GM12892 (cell line): Measurements from ENCODE around the gene ZNRF1.
"Not testable (repeated sequence)": the region's sequence is repeated elsewhere in the genome, so short reads cannot be mapped to it uniquely, and the experiment has no call there.

Source experiments
- DNase-seq: peaks from one replicate; pipeline ENCODE4 v3.0.0; 2011; ENCODE audit not compliant: insufficient read length
- FAIRE-seq: peaks from 2 replicates; lab custom pipeline; 2011; peaks lifted over from hg19 to GRCh38; lab: Jason Lieb, UNC
- POLR2A ChIP-seq: IDR thresholded peaks from 2 replicates; pipeline ENCODE4 v1.6.1; 2011; ENCODE audit warnings: low read depth, low read length, control low read depth
- POLR2AphosphoS5 ChIP-seq: IDR thresholded peaks from 2 replicates; pipeline ENCODE4 v1.6.1; 2011; ENCODE audit warnings: low read depth, low read length, control low read depth
- TAF1 ChIP-seq: IDR thresholded peaks from 2 replicates; pipeline ENCODE4 v1.6.1; 2011; ENCODE audit warnings: low read depth, mild to moderate bottlenecking, control low read depth, low read length, borderline replicate concordance

The ZNRF1 gene

DNA sequence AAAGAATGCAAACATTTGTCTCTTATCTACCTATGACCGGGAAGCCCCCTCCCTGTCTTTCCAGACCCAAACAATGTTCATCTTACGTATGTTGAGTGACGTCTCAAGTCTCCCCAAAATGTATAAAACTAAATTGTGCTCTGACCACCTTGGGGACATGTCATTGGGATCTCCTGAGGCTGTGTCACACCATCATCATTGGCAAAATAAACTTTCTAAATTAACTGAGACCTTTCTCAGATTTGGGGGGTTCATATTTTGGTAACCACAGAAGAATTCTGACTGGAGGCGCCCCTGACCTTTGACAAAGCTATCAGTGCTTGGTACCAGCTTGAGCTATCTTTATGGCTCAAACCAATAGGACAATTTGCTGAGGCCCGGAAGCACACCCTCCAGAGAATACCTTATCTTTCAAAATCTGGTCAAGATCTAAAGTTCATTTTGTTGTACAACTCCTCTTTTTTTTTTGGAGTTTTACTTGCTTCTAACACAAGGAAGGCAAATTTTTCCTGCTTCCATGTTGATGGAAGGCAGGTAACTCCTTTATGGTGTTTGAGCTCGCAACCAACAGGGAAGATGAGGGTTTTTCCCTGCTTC lies 120.2 kb downstream of the ZNRF1 start:
- FAIRE-seq (no peak), DNase-seq (no peak)
- TF ChIP-seq POLR2A (no peak), TAF1 (no peak), POLR2AphosphoS5 (no peak)

DNA sequence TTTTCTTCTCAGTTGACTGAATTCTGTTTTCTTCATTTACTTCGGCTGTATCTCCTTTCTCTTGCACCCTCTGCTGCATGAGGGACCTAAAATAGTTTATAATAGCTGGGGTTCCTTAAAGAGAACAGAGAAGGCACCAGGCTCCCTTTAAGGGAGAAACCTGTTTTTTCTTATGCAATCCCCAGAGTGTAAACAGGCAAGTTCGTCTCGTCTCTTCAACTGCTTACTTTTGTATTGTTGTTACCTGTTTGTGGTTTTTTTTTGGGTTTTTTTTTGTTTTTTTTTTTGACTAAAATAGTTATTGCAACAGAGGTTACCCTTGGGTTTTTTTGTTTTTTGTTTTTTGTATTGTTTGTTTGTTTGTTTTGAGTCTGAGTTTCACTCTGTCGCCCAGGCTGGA lies 121.4 kb downstream of the ZNRF1 start:
- no peak for FAIRE-seq
- no peak for TF ChIP-seq TAF1

DNA sequence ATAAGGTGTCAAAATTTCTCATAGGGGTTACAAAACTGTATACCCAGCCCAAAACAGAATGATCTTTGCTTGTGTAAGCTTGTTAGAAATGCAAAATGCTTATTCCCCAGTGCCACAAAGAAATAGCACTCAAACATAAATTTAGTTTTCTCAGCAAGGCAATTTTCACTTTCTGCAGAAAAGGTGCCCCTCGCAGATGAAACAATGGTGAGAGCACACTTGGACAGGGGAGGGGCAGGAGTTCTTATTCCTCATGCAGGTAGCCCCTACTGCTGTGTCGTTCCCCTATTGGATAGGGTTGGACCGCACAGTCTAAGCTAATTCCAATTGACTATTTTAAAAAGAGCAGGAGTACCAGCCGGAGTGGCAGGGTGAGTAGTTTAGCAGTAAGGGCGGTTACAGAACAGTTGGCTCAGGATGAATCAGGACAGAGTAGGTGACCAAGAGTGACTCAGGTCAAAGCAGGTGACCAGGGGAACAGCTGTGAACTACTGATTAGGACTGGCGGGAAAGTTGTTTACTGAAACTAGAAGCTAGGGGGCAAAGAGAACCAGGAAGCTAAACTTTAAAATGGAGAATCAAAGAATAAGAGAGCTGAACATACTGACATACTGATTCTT lies 123.2 kb downstream of the ZNRF1 start:
- TF ChIP-seq POLR2A (no peak), TAF1 (no peak), POLR2AphosphoS5 (no peak)
- DNase-seq, result no peak
- no peak for FAIRE-seq

More for the DNA sequence above, 121.4 kb downstream of the ZNRF1 start:
- no peak for DNase-seq

DNA sequence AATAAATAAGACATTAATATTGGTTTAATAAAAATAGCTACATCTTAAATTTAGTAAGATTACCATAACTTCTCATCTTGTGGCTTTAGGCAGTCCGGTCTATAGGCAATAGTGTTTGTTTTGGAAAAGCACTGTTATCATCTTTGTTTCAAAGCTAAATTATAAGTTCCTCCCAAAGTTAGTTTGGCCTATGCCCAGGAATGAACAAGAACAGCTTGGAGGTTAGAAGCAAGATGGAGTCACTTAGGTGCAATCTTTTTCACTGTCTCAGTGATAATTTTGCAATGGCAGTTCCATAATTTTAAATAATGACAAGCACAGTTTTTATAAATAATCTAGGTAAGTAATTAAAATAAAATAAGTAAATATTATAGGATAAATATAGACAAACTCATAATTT lies 123.8 kb downstream of the ZNRF1 start:
- no peak for FAIRE-seq
- TF ChIP-seq POLR2AphosphoS5 (no peak), TAF1 (no peak), POLR2A (no peak)
- DNase-seq, result no peak

DNA sequence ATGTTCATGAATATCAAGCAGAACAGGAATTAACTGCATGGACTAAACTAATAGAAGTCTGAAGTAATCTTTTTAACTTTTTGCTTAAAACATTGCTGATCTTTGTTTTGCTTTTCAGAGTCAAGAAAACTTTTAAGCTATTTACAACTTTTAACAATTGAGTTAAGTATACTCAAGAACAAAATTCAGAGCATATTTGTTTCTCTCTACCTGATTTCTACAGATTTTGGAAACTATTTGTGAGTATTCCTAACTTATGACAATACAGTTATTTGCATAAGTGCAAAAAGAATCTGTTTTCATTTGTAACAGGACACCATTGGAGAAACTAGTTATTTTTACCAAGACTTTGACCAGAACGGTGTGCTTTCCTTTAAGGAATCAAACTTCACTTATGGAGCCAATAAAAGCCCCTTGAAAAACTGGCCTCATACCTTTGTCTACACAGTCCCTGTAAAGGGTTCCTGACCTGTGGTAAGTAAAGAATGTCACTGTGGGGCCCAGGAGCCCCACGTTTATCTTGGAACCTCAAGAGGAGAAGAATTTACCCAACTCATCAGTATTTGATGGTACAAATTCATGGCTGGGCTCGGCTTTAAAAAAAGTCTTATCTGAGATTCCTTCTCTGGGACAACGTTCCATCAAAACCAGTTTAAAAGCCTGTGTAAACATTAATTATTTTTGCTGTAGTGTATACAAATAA lies 129.0 kb downstream of the ZNRF1 start:
- DNase-seq (no peak), FAIRE-seq (no peak)
- TF ChIP-seq POLR2AphosphoS5, result no peak
- no peak for TF ChIP-seq TAF1
- no peak for TF ChIP-seq POLR2A

DNA sequence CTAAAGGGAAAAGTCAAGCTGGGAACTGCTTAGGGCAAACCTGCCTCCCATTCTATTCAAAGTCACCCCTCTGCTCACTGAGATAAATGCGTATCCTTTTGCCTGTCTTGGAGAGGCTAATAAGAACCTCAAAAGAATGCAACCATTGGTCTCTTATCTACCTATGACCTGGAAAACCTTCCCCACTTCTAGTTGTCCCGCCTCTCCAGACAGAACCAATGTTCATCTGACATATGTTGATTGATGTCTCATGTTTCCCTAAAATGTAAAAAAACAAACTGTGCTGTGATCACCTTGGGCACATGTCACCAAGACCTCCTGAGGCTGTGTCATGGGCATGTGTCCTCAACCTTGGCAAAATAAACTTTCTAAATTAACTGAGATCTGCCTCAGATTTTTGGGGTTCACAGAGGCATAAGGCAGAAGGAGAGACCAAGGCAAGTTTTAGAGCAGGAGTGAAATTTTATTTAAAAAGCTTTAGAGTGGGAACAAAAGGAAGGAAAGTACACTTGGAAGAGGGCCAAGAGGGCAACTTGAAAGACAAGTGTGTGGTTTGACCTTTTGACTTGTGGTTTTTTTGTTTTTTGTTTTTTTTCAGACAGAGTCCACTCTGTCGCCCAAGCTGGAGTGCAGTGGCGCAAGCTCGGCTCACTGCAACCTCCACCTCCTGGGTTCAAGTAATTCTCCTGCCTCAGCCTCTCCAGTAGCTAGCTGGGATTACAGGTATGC lies 130.8 kb downstream of the ZNRF1 start:
- FAIRE-seq, DNase-seq: not testable (repeated sequence)

DNA sequence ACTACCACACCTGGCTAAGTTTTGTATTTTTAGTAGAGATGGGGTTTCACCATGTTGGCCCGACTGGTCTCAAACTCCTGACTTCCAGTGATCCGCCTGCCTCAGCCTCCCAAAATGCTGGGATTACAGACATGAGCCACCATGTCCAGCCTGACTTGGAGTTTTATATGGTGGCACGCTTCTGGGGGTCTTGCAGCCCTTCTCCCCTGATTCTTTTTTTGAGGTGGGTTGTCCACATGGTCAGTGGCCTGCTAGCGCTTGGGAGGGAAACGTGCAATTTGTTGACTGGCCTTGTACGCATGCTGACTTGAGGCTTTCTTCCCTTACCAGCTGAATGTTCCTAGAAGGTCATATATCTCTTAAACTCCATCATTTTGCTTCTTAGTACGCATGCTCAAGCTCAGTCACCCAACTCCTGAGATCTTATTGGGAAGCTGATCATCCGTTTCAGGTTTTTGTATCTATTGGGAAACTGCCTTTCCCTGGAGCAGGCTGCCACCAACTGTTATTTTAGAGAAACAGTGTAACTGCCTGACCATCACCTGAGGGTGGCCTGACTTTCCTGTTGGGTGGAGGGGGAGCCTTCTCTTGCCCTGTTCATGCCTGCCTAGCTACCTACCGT lies 131.4 kb downstream of the ZNRF1 start:
- DNase-seq (no peak), FAIRE-seq (no peak)
- TF ChIP-seq TAF1 (no peak), POLR2AphosphoS5 (no peak), POLR2A (no peak)

DNA sequence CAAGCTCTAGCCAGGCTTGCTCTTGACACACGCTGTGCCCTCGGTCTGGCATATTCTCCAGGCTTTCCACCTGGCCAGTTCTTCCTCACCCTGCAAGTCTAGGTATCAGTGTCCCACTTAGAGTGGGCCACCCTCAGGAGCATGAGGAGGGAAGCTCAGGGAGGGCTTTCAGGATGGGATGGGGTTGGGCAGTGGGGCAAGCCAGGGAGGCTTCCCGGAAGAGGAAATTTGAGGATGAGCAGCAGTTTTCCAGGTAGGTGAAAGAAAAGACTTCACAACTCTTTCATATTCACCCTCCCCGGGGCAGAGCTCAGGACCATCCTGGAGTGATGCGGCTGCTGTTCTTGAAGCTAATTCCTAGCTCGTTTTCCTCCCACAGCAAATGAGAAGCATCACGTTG lies 132.3 kb downstream of the ZNRF1 start:
- no peak for DNase-seq
- FAIRE-seq, result no peak
- TF ChIP-seq POLR2AphosphoS5, result no peak
- TF ChIP-seq TAF1, result no peak

DNA sequence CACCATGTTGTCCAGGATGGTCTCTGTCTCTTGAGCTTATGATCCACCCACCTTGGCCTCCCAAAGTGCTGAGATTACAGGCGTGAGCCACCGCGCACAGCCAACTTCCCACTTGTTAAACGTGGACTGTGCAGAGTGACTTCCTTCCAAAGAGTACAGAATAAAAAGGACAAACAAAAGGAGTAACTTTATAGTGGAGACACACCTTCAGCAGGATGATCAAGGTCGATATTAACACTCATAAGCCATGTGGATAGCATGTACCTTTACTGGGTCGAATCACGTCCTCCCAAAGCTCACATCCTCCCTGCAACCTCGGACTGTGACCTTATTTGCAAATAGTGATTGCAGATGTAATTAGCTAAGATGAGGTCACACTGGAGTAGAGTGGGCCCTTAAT lies 139.4 kb downstream of the ZNRF1 start:
- DNase-seq (no peak), FAIRE-seq (no peak)
- TF ChIP-seq POLR2A (no peak), TAF1 (no peak)

DNA sequence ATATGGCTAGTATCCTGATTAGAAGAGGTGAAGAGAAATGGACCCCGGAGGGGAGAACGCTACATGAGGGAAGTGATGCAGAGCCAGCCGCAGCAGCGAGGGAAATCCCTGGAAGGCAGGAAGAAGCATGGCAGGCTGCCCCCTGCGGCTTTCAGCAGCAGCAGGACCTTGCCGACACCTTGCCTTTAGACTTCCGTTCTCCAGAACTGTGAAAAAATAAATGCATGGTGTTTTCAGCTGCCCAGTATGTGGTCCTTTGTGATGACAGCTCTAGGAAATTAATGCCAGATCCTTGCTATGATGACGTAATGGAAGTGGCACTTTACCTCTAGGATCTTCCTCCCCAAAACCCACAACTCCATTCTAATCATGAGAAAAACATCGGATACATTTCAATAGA lies 139.8 kb downstream of the ZNRF1 start:
- no peak for FAIRE-seq
- no peak for TF ChIP-seq POLR2A
- no peak for DNase-seq

DNA sequence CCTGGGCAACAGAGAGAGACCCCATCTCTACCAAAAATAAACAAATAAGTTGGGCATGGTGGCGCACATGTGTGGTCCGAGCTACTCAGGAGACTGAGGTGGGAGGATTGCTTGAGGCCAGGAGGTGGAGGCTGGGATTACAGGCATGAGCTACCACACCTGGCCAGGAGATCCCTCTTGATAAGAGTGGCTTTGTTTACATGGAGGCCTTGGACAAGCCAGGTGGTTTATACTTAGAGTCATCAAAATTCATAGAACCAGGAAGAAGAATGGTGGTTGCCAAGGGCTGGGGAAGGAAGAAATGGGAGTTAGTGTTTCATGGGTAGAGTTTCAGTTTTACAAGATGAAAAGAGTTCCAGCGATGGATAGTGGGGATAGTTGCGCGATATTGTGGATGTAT lies 140.7 kb downstream of the ZNRF1 start:
- no peak for FAIRE-seq
- TF ChIP-seq POLR2AphosphoS5 (no peak), TAF1 (no peak), POLR2A (no peak)
- DNase-seq, result no peak

DNA sequence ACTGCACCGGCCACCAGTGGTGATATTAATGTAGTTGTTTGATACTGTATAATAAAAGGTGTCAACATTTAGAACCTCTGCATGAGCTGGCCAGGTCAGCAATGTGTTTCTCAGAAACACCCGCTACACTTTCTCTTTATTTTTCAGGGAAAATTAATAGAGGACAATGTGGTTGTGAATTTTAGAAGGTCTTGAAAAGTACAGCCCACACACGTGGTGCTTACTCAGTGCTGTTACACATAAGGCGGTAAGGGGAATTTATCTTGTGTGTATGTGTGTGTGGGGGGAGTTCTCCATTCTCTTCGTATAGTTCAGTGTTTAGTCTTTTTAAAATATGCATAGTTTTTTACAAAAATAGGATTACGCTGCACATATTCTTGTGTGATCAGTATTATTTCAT lies 145.1 kb downstream of the ZNRF1 start:
- no peak for TF ChIP-seq TAF1
- TF ChIP-seq POLR2A, result no peak
- TF ChIP-seq POLR2AphosphoS5, result no peak
- DNase-seq (no peak), FAIRE-seq (no peak)
